SK-N-SH (cell line): ENCODE data around the gene ROR2.

Experiments used
- EP300 ChIP-seq, 2 experiments: IDR thresholded peaks; 2 replicates each; pipeline versions ENCODE4 v1.4.0 to v1.6.1; 2012; ENCODE audit warnings: borderline replicate concordance in 1 of 2, low read depth in 1 of 2, low read length in 1 of 2
- GATA2 ChIP-seq: sonication (generic); formaldehyde crosslinking; IDR thresholded peaks from 2 replicates; pipeline ENCODE4 v1.5.0; 2020; ENCODE audit warnings: mild to moderate bottlenecking, missing genetic modification reagents
- POLR2AphosphoS5 ChIP-seq: IDR thresholded peaks from 2 replicates; pipeline ENCODE4 v1.6.1; 2012; ENCODE audit warnings: low read depth, low read length
- RCOR1 ChIP-seq: fragments of 150-350 bp; IDR thresholded peaks from 2 replicates; pipeline ENCODE4 v1.6.1; 2017; ENCODE audit warnings: antibody characterized with exemption, low read length
- RFX5 ChIP-seq: IDR thresholded peaks from 2 replicates; pipeline ENCODE4 v1.6.1; 2012; ENCODE audit warnings: mild to moderate bottlenecking, improper control_type of control experiment, low read length
- USF1 ChIP-seq: IDR thresholded peaks from 2 replicates; pipeline ENCODE4 v1.4.0; 2012; ENCODE audit warnings: low read depth, borderline replicate concordance
- YY1 ChIP-seq: IDR thresholded peaks from 2 replicates; pipeline ENCODE4 v1.4.0; 2012; ENCODE audit warnings: low read depth, mild to moderate bottlenecking
- TF ChIP-seq, protein P1 (sequence below): fragments of 200-600 bp; sonication (generic); IDR thresholded peaks from 2 replicates; pipeline ENCODE4 v1.6.1; 2017; ENCODE audit warnings: antibody characterized with exemption, mild to moderate bottlenecking, moderate library complexity

- TF ChIP-seq, protein P1, sequence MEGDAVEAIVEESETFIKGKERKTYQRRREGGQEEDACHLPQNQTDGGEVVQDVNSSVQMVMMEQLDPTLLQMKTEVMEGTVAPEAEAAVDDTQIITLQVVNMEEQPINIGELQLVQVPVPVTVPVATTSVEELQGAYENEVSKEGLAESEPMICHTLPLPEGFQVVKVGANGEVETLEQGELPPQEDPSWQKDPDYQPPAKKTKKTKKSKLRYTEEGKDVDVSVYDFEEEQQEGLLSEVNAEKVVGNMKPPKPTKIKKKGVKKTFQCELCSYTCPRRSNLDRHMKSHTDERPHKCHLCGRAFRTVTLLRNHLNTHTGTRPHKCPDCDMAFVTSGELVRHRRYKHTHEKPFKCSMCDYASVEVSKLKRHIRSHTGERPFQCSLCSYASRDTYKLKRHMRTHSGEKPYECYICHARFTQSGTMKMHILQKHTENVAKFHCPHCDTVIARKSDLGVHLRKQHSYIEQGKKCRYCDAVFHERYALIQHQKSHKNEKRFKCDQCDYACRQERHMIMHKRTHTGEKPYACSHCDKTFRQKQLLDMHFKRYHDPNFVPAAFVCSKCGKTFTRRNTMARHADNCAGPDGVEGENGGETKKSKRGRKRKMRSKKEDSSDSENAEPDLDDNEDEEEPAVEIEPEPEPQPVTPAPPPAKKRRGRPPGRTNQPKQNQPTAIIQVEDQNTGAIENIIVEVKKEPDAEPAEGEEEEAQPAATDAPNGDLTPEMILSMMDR = no peak
- TF ChIP-seq EP300 (IDR thresholded peaks at IDR 0.05; ENCODE audit: borderline replicate concordance in 1 of 2, low read depth in 1 of 2, low read length in 1 of 2) (no peak), RCOR1 (no peak), POLR2AphosphoS5 (no peak), YY1 (no peak), GATA2 (CRISPR knock-in tag) (no peak), RFX5 (no peak), USF1 (no peak)
Observed at GRCh38 chr9:91517801-91518200, 432.2 kb downstream of the ROR2 start.
